Trophoblast cell (in vitro differentiated cells and primary cell): ENCODE measurements around the gene DUX4.
"Not testable (repeated sequence)": the region's sequence is repeated elsewhere in the genome, so short reads cannot be mapped to it uniquely, and the experiment has no call there.

Experiments used
- DNase-seq, 2 donors: peaks; one replicate each; pipeline ENCODE4 v3.0.0-alpha.2; 2016
- H2AFZ ChIP-seq: 2 replicates; pipeline ENCODE4 v1.6.1; 2013; ENCODE audit warnings: low read length, moderate library complexity, mild to moderate bottlenecking; ENCODE audit not compliant: insufficient read depth, poor library complexity
- H2AK5ac ChIP-seq: 2 replicates; pipeline ENCODE4 v1.6.1; 2013; ENCODE audit warnings: mild to moderate bottlenecking, low read length
- H2BK120ac ChIP-seq: 2 replicates; pipeline ENCODE4 v1.6.1; 2013; ENCODE audit warnings: low read length, mild to moderate bottlenecking, moderate library complexity; ENCODE audit not compliant: insufficient read depth, poor library complexity
- H2BK12ac ChIP-seq: 2 replicates; pipeline ENCODE4 v1.6.1; 2013; ENCODE audit warnings: mild to moderate bottlenecking, low read length, moderate library complexity
- H2BK5ac ChIP-seq: 2 replicates; pipeline ENCODE4 v1.6.1; 2013; ENCODE audit warnings: low read length, low read depth, moderate library complexity, mild to moderate bottlenecking; ENCODE audit not compliant: poor library complexity
- H3K14ac ChIP-seq: 2 replicates; pipeline ENCODE4 v1.6.1; 2013; ENCODE audit warnings: mild to moderate bottlenecking, low read length
- H3K18ac ChIP-seq: 2 replicates; pipeline ENCODE4 v1.6.1; 2013; ENCODE audit warnings: mild to moderate bottlenecking, low read length
- H3K23ac ChIP-seq: 2 replicates; pipeline ENCODE4 v1.6.1; 2013; ENCODE audit warnings: low read length
- H3K27ac ChIP-seq: 2 replicates; pipeline ENCODE4 v1.5.1; 2013; ENCODE audit warnings: low read depth, mild to moderate bottlenecking, inconsistent platforms, low read length, moderate library complexity
- H3K27me3 ChIP-seq: 2 replicates; pipeline ENCODE4 v1.6.1; 2013; ENCODE audit warnings: inconsistent platforms, mild to moderate bottlenecking, low read length, moderate library complexity; ENCODE audit not compliant: insufficient read depth
- H3K36me3 ChIP-seq, 2 experiments: 1 replicate in 1 of 2; 2 replicates in 1 of 2; pipeline ENCODE4 v1.6.1; 2013; ENCODE audit warnings: low read length in 2 of 2, mild to moderate bottlenecking in 2 of 2, moderate library complexity in 1 of 2; ENCODE audit not compliant: insufficient read depth in 2 of 2, control insufficient read depth in 1 of 2
- H3K4ac ChIP-seq: 2 replicates; pipeline ENCODE4 v1.6.1; 2013; ENCODE audit warnings: low read depth, mild to moderate bottlenecking, low read length, moderate library complexity
- H3K4me1 ChIP-seq, 2 experiments: 1 replicate in 1 of 2; 2 replicates in 1 of 2; pipeline ENCODE4 v1.6.1; 2013; ENCODE audit warnings: low read length in 2 of 2, mild to moderate bottlenecking in 2 of 2, moderate library complexity in 1 of 2; ENCODE audit not compliant: insufficient read depth in 2 of 2, control insufficient read depth in 1 of 2
- H3K4me2 ChIP-seq: 2 replicates; pipeline ENCODE4 v1.6.1; 2013; ENCODE audit warnings: inconsistent platforms, mild to moderate bottlenecking, low read length, moderate library complexity
- H3K4me3 ChIP-seq: 2 replicates; pipeline ENCODE4 v1.5.1; 2013; ENCODE audit warnings: mild to moderate bottlenecking, low read depth, low read length, inconsistent platforms
- H3K79me1 ChIP-seq: one replicate; pipeline ENCODE4 v1.6.1; 2013; ENCODE audit warnings: low read length
- H3K79me2 ChIP-seq: 2 replicates; pipeline ENCODE4 v1.6.1; 2013; ENCODE audit warnings: low read length, mild to moderate bottlenecking; ENCODE audit not compliant: control insufficient read depth, insufficient read depth, poor library complexity
- H3K9ac ChIP-seq: 2 replicates; pipeline ENCODE4 v1.6.1; 2013; ENCODE audit warnings: mild to moderate bottlenecking, low read length
- H3K9me3 ChIP-seq: 2 replicates; pipeline ENCODE4 v1.6.1; 2013; ENCODE audit warnings: low read depth, mild to moderate bottlenecking, control low read depth, inconsistent platforms, low read length; ENCODE audit not compliant: insufficient read depth
- H4K12ac ChIP-seq: 2 replicates; pipeline ENCODE4 v1.6.1; 2013; ENCODE audit warnings: low read depth, mild to moderate bottlenecking, low read length, moderate library complexity
- H4K8ac ChIP-seq: 2 replicates; pipeline ENCODE4 v1.6.1; 2013; ENCODE audit warnings: low read depth, mild to moderate bottlenecking, low read length, moderate library complexity
- H4K91ac ChIP-seq: one replicate; pipeline ENCODE4 v1.6.1; 2013; ENCODE audit warnings: low read depth, mild to moderate bottlenecking, low read length, moderate library complexity
- WGBS: extraction: QIAGEN DNeasy Blood & Tissue Kit; methylation state at CpG from one replicate; pipeline ENCODE4 v1.1.7; 2013; ENCODE audit warnings: missing lambda C conversion rate; ENCODE audit not compliant: insufficient read length, insufficient coverage; ENCODE audit errors: extremely low coverage; 5-methylcytosine and 5-hydroxymethylcytosine counted together

Gene DUX4

GRCh38 chr4:190179030-190179739, 5.6 kb downstream of the DUX4 start:
- not testable (repeated sequence) for H3K9me3 ChIP-seq, H2BK12ac ChIP-seq, H3K4me1 ChIP-seq, DNase-seq, H4K8ac ChIP-seq, H4K91ac ChIP-seq, H4K12ac ChIP-seq, H3K27ac ChIP-seq, H3K79me1 ChIP-seq, H2BK5ac ChIP-seq, H3K79me2 ChIP-seq, H3K27me3 ChIP-seq, H3K14ac ChIP-seq, H3K18ac ChIP-seq, H2AFZ ChIP-seq, H2BK120ac ChIP-seq, H3K4me3 ChIP-seq, H3K23ac ChIP-seq, H3K4me2 ChIP-seq, H2AK5ac ChIP-seq, H3K9ac ChIP-seq, H3K36me3 ChIP-seq, H3K4ac ChIP-seq
- no CpG with 5 or more reads among the region's 2 CpGs for WGBS

GRCh38 chr4:190179740-190180094, 6.1 kb downstream of the DUX4 start:
- not testable (repeated sequence) for H2BK120ac ChIP-seq, H3K9ac ChIP-seq
- no CpG with 5 or more reads among the region's 2 CpGs for WGBS

GRCh38 chr4:190180947-190181346, 7.4 kb downstream of the DUX4 start:
- H3K79me1 ChIP-seq, H3K27me3 ChIP-seq, H4K12ac ChIP-seq, H2BK120ac ChIP-seq, H2AFZ ChIP-seq, H3K27ac ChIP-seq, H3K18ac ChIP-seq, H2BK5ac ChIP-seq, H2BK12ac ChIP-seq, DNase-seq, H3K4me1 ChIP-seq, H3K79me2 ChIP-seq, H3K14ac ChIP-seq, H4K8ac ChIP-seq, H3K36me3 ChIP-seq, H4K91ac ChIP-seq, H3K9me3 ChIP-seq, H2AK5ac ChIP-seq, H3K23ac ChIP-seq, H3K4me3 ChIP-seq, H3K4ac ChIP-seq, H3K9ac ChIP-seq, H3K4me2 ChIP-seq: not testable (repeated sequence)
- no CpG with 5 or more reads among the region's 1 CpG for WGBS

More at GRCh38 chr4:190179740-190180094, 6.1 kb downstream of the DUX4 start:
- H3K79me1 ChIP-seq, H3K4me1 ChIP-seq, H3K27me3 ChIP-seq, H3K4ac ChIP-seq, H2AFZ ChIP-seq, H4K8ac ChIP-seq, H3K9me3 ChIP-seq, H3K27ac ChIP-seq, H2BK12ac ChIP-seq, H3K79me2 ChIP-seq, H3K36me3 ChIP-seq, H3K4me3 ChIP-seq, H3K18ac ChIP-seq, H4K91ac ChIP-seq, H3K4me2 ChIP-seq, DNase-seq, H3K23ac ChIP-seq, H2BK5ac ChIP-seq, H2AK5ac ChIP-seq, H4K12ac ChIP-seq, H3K14ac ChIP-seq: not testable (repeated sequence)

GRCh38 chr4:190181481-190182100, 8.0 kb downstream of the DUX4 start:
- WGBS = no CpG with 5 or more reads among the region's 7 CpGs
- H2AFZ ChIP-seq, H2AK5ac ChIP-seq, DNase-seq, H3K9ac ChIP-seq, H2BK5ac ChIP-seq, H3K79me1 ChIP-seq, H4K8ac ChIP-seq, H3K9me3 ChIP-seq, H3K27ac ChIP-seq, H3K18ac ChIP-seq, H3K4me1 ChIP-seq, H3K4me3 ChIP-seq, H4K12ac ChIP-seq, H3K4me2 ChIP-seq, H3K4ac ChIP-seq, H4K91ac ChIP-seq, H2BK120ac ChIP-seq, H2BK12ac ChIP-seq, H3K14ac ChIP-seq, H3K36me3 ChIP-seq, H3K79me2 ChIP-seq, H3K23ac ChIP-seq, H3K27me3 ChIP-seq: not testable (repeated sequence)
